B cell (primary cell): Measurements from ENCODE around the gene FAM114A1.

Experiments
- EZH2 ChIP-seq: IDR thresholded peaks from 2 replicates; pipeline ENCODE4 v1.6.1; 2012; ENCODE audit warnings: borderline replicate concordance, low read depth, mild to moderate bottlenecking, moderate library complexity, low read length; ENCODE audit not compliant: insufficient read depth, poor library complexity, severe bottlenecking
- TF ChIP-seq, protein P1 (sequence below): fragments of 200-600 bp; IDR thresholded peaks from one replicate; pipeline ENCODE4 v1.8.0; 2022; ENCODE audit warnings: antibody characterized with exemption, mild to moderate bottlenecking

GRCh38 chr4:38820329-38821061, 47.1 kb upstream of the FAM114A1 start:
- TF ChIP-seq, protein P1, sequence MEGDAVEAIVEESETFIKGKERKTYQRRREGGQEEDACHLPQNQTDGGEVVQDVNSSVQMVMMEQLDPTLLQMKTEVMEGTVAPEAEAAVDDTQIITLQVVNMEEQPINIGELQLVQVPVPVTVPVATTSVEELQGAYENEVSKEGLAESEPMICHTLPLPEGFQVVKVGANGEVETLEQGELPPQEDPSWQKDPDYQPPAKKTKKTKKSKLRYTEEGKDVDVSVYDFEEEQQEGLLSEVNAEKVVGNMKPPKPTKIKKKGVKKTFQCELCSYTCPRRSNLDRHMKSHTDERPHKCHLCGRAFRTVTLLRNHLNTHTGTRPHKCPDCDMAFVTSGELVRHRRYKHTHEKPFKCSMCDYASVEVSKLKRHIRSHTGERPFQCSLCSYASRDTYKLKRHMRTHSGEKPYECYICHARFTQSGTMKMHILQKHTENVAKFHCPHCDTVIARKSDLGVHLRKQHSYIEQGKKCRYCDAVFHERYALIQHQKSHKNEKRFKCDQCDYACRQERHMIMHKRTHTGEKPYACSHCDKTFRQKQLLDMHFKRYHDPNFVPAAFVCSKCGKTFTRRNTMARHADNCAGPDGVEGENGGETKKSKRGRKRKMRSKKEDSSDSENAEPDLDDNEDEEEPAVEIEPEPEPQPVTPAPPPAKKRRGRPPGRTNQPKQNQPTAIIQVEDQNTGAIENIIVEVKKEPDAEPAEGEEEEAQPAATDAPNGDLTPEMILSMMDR: no peak
- TF ChIP-seq EZH2: no peak
